HCT116 (cell line): ENCODE measurements around the gene IL1F10. TPM values are rescaled to one million over a fixed set of nuclear protein-coding genes. Genes with fewer than 3 reads are reported as not detected.

Source experiments
- ATAC-seq: fragments of 200-7000 bp; cut with Tn5 transposase; 2 replicates; pipeline ENCODE4 v1.9.1; 2020; ENCODE audit warnings: mild to moderate bottlenecking, moderate library complexity
- BruUV-seq: library from RNA; stranded (reverse); fragments of 400-500 nt; replicated peaks from 2 replicates; lab custom pipeline; 2021; lab: Mats Ljungman, UMichigan
- CTCF ChIA-PET: fragments of 300-600 bp; sonication (Branson Sonifier 250); formaldehyde crosslinking; loops from one replicate; lab custom pipeline; 2021; ENCODE audit warnings: antibody characterized with exemption; lab: Charles Lee
- POLR2A ChIA-PET: fragments of 300-600, 350-600 bp; sonication (Branson Sonifier 250); formaldehyde crosslinking; loops from one replicate; lab custom pipeline; 2021; ENCODE audit warnings: antibody characterized with exemption; lab: Charles Lee
- RAD21 ChIA-PET, 2 experiments: fragments of 300-600 bp; sonication (Branson Sonifier 250); formaldehyde crosslinking; loops; one replicate each; lab custom pipeline; 2023; ENCODE audit warnings: low total read pairs in 2 of 2; ENCODE audit not compliant: uncharacterized antibody in 2 of 2, unreplicated experiment in 2 of 2, low non-redundant PET in 1 of 2; lab: Charles Lee
- DNase-seq: peaks from one replicate; pipeline ENCODE4 v3.0.0-alpha.2; 2010; ENCODE audit warnings: low read depth, low spot score
- H2AFZ ChIP-seq: fragments of 200-600 bp; shearing (Covaris generic), sonication (generic); 2 replicates; pipeline ENCODE4 v1.6.1; 2017; ENCODE audit warnings: low read depth, mixed run types, mixed read lengths, antibody characterized with exemption, low read length; ENCODE audit not compliant: poor library complexity, severe bottlenecking
- H3K27ac ChIP-seq: 2 replicates; pipeline ENCODE4 v1.5.1; 2012; ENCODE audit warnings: low read depth, low read length
- H3K27me3 ChIP-seq: fragments of 200-600 bp; sonication (generic); 2 replicates; pipeline ENCODE4 v1.6.1; 2016; ENCODE audit warnings: mixed run types, low read length, mixed read lengths; ENCODE audit not compliant: insufficient read depth
- H3K36me3 ChIP-seq, 2 experiments: fragments of 200-500 bp in 1 of 2; fragments of 200-600 bp in 1 of 2; sonication (Bioruptor generic) in 1 of 2; sonication (generic) in 1 of 2; 2 replicates each; pipeline versions ENCODE4 v1.5.1 to v1.6.1; 2014 to 2016; ENCODE audit warnings: low read length in 2 of 2, inconsistent platforms in 1 of 2, mixed read lengths in 1 of 2, mixed run types in 1 of 2; ENCODE audit not compliant: insufficient read depth in 2 of 2, control insufficient read depth in 1 of 2
- H3K4me1 ChIP-seq, 2 experiments: fragments of 200-600 bp in 1 of 2; sonication (generic) in 1 of 2; 2 replicates each; pipeline versions ENCODE4 v1.5.1 to v1.6.1; 2012 to 2017; ENCODE audit warnings: low read length in 2 of 2, inconsistent platforms in 1 of 2, mild to moderate bottlenecking in 1 of 2, mixed read lengths in 1 of 2, mixed run types in 1 of 2, moderate library complexity in 1 of 2; ENCODE audit not compliant: insufficient read depth in 2 of 2, control insufficient read depth in 1 of 2
- H3K4me2 ChIP-seq: fragments of 200-600 bp; sonication (generic); 2 replicates; pipeline ENCODE4 v1.6.1; 2017; ENCODE audit warnings: mixed run types, low read length, mixed read lengths
- H3K4me3 ChIP-seq, 2 experiments: fragments of 200-600 bp in 1 of 2; sonication (generic) in 1 of 2; replicated peaks in 1 of 2; 2 replicates each; pipeline ENCODE4 v1.5.1; 2011 to 2016; ENCODE audit warnings: low read length in 2 of 2, control low read depth in 1 of 2, low read depth in 1 of 2, mild to moderate bottlenecking in 1 of 2, mixed read lengths in 1 of 2, mixed run types in 1 of 2
- H3K79me2 ChIP-seq: fragments of 200-600 bp; sonication (generic); 2 replicates; pipeline ENCODE4 v1.6.1; 2017; ENCODE audit warnings: mild to moderate bottlenecking, mixed run types, low read length, moderate library complexity, mixed read lengths; ENCODE audit not compliant: insufficient read depth
- H3K9ac ChIP-seq: fragments of 200-600 bp; sonication (generic); 2 replicates; pipeline ENCODE4 v1.6.1; 2016; ENCODE audit warnings: low read length, mixed read lengths
- H3K9me2 ChIP-seq: fragments of 200-600 bp; sonication (generic), shearing (Covaris generic); 2 replicates; pipeline ENCODE4 v1.6.1; 2017; ENCODE audit warnings: mixed run types, mild to moderate bottlenecking, moderate library complexity; ENCODE audit not compliant: insufficient read depth
- H3K9me3 ChIP-seq, 2 experiments: fragments of 200-500 bp in 1 of 2; fragments of 200-600 bp in 1 of 2; sonication (Bioruptor generic) in 1 of 2; sonication (generic) in 1 of 2; 2 replicates each; pipeline ENCODE4 v1.6.1; 2014 to 2017; ENCODE audit warnings: low read length in 2 of 2, mixed read lengths in 2 of 2, inconsistent platforms in 1 of 2, low read depth in 1 of 2, mild to moderate bottlenecking in 1 of 2, mixed run types in 1 of 2, moderate library complexity in 1 of 2; ENCODE audit not compliant: control insufficient read depth in 1 of 2, insufficient read depth in 1 of 2
- H4K20me1 ChIP-seq: fragments of 200-600 bp; sonication (generic), shearing (Covaris generic); 2 replicates; pipeline ENCODE4 v1.6.1; 2017; ENCODE audit warnings: mixed run types, mild to moderate bottlenecking, moderate library complexity; ENCODE audit not compliant: insufficient read depth
- EZH2phosphoT487 ChIP-seq: fragments of 200-600 bp; IDR thresholded peaks from 2 replicates; pipeline ENCODE4 v1.6.1; 2018; ENCODE audit warnings: antibody characterized with exemption, borderline replicate concordance
- MAX ChIP-seq: IDR thresholded peaks from 2 replicates; pipeline ENCODE4 v1.6.1; 2012
- POLR2AphosphoS5 ChIP-seq: IDR thresholded peaks from 2 replicates; pipeline ENCODE4 v1.6.1; 2011; ENCODE audit warnings: mild to moderate bottlenecking, low read depth, low read length, moderate library complexity
- SP1 ChIP-seq: IDR thresholded peaks from 2 replicates; pipeline ENCODE4 v1.6.1; 2012; ENCODE audit warnings: low read depth
- SRF ChIP-seq: IDR thresholded peaks from 2 replicates; pipeline ENCODE4 v1.6.1; 2012; ENCODE audit warnings: low read depth
- ZBTB33 ChIP-seq: IDR thresholded peaks from 2 replicates; pipeline ENCODE4 v1.6.1; 2011; ENCODE audit warnings: mild to moderate bottlenecking, low read length, moderate library complexity; ENCODE audit not compliant: insufficient replicate concordance; ENCODE audit errors: extremely low read depth
- intact Hi-C: fragments of 100-400 bp; cut with micrococcal nuclease; formaldehyde crosslinking; loops from 2 replicates; pipeline ENCODE4 v1.10.0; 2022
- total RNA-seq: library from RNA; stranded (reverse); gene quantifications from one replicate; pipeline ENCODE4 v1.2.1, GENCODE V29; 2021; ENCODE audit not compliant: unreplicated experiment
- TF ChIP-seq, protein P1 (sequence below): IDR thresholded peaks from 2 replicates; pipeline ENCODE4 v1.6.1; 2012
- TF ChIP-seq, protein P2 (sequence below), 3 experiments: fragments of 200-600 bp in 1 of 3; sonication (generic) in 1 of 3; IDR thresholded peaks in 2 of 3; conservative IDR thresholded peaks in 1 of 3; 2 replicates each; pipeline ENCODE4 v1.5.1; 2012 to 2017; ENCODE audit warnings: low read depth in 2 of 3, low read length in 2 of 3, antibody characterized with exemption in 1 of 3, borderline replicate concordance in 1 of 3, control low read depth in 1 of 3, mild to moderate bottlenecking in 1 of 3, mixed read lengths in 1 of 3, mixed run types in 1 of 3, moderate library complexity in 1 of 3; ENCODE audit not compliant: insufficient read depth in 1 of 3
- TF ChIP-seq, protein P3 (sequence below): IDR thresholded peaks from 2 replicates; pipeline ENCODE4 v1.6.1; 2012; ENCODE audit warnings: low read depth

IL1F10 gene
- total RNA-seq, 1 experiment from 2014 or later, result not detected

- Histone ChIP-seq H3K4me3 (no peak overlapping the region), H3K9me3 (no peaks in the 10 kb centered on the region), H3K4me1 (peaks cover 12 to 26% of the 10 kb centered on the region in 2 experiments), H3K36me3 (no peaks in the 10 kb centered on the region), H3K27me3 (no peaks in the 10 kb centered on the region), H3K9ac (no peak overlapping the region), H4K20me1 (no peaks in the 10 kb centered on the region), H3K4me2 (no peak overlapping the region), H3K79me2 (no peaks in the 10 kb centered on the region), H3K27ac (no peak overlapping the region), H3K9me2 (no peaks in the 10 kb centered on the region), H2AFZ (no peak overlapping the region)
- intact Hi-C loops, result no loop called here
- ChIA-PET RAD21 (no interaction called here), CTCF (interaction anchor here (1.1 to 2.4 kb wide), 4 partner anchors 9 to 127 kb away, joined by 5 to 16 read pairs (median 6); partner anchors contain the start of gene IL1F10), POLR2A (interaction anchor here (3.3 kb wide), 1 partner anchor 122 kb away, joined by 9 read pairs; no protein-coding TSS in a partner anchor)
- ATAC-seq, result no peak
- TF ChIP-seq POLR2AphosphoS5, result no peak
- TF ChIP-seq, protein P1, sequence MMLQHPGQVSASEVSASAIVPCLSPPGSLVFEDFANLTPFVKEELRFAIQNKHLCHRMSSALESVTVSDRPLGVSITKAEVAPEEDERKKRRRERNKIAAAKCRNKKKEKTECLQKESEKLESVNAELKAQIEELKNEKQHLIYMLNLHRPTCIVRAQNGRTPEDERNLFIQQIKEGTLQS, result no peak
- no peak for TF ChIP-seq SRF
- no peak for TF ChIP-seq ZBTB33
- TF ChIP-seq, protein P2, sequence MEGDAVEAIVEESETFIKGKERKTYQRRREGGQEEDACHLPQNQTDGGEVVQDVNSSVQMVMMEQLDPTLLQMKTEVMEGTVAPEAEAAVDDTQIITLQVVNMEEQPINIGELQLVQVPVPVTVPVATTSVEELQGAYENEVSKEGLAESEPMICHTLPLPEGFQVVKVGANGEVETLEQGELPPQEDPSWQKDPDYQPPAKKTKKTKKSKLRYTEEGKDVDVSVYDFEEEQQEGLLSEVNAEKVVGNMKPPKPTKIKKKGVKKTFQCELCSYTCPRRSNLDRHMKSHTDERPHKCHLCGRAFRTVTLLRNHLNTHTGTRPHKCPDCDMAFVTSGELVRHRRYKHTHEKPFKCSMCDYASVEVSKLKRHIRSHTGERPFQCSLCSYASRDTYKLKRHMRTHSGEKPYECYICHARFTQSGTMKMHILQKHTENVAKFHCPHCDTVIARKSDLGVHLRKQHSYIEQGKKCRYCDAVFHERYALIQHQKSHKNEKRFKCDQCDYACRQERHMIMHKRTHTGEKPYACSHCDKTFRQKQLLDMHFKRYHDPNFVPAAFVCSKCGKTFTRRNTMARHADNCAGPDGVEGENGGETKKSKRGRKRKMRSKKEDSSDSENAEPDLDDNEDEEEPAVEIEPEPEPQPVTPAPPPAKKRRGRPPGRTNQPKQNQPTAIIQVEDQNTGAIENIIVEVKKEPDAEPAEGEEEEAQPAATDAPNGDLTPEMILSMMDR (IDR thresholded peaks at IDR 0.05 in 2 of 3, conservative IDR thresholded peaks at IDR 0.05 in 1 of 3; ENCODE audit: borderline replicate concordance in 1 of 3, insufficient read depth in 1 of 3, low read depth in 2 of 3, low read length in 2 of 3), result no peak
- TF ChIP-seq MAX, result no peak
- TF ChIP-seq, protein P3, sequence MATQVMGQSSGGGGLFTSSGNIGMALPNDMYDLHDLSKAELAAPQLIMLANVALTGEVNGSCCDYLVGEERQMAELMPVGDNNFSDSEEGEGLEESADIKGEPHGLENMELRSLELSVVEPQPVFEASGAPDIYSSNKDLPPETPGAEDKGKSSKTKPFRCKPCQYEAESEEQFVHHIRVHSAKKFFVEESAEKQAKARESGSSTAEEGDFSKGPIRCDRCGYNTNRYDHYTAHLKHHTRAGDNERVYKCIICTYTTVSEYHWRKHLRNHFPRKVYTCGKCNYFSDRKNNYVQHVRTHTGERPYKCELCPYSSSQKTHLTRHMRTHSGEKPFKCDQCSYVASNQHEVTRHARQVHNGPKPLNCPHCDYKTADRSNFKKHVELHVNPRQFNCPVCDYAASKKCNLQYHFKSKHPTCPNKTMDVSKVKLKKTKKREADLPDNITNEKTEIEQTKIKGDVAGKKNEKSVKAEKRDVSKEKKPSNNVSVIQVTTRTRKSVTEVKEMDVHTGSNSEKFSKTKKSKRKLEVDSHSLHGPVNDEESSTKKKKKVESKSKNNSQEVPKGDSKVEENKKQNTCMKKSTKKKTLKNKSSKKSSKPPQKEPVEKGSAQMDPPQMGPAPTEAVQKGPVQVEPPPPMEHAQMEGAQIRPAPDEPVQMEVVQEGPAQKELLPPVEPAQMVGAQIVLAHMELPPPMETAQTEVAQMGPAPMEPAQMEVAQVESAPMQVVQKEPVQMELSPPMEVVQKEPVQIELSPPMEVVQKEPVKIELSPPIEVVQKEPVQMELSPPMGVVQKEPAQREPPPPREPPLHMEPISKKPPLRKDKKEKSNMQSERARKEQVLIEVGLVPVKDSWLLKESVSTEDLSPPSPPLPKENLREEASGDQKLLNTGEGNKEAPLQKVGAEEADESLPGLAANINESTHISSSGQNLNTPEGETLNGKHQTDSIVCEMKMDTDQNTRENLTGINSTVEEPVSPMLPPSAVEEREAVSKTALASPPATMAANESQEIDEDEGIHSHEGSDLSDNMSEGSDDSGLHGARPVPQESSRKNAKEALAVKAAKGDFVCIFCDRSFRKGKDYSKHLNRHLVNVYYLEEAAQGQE, result no peak
- TF ChIP-seq SP1, result no peak
- no peak for TF ChIP-seq EZH2phosphoT487
- BruUV-seq, result no TSS peak
- DNase-seq, result no peak
These were observed 9.3 kb downstream of the IL1F10 start for GRCh38 chr2:113076954-113077669.
